Right lobe of liver (tissue), 4 donors: ENCODE results near the gene PAF1.

ENCODE experiments used
- POLR2A ChIP-seq: fragments of 450-650 bp; IDR thresholded peaks from one replicate; pipeline ENCODE4 v1.6.1; 2017; ENCODE audit warnings: antibody characterized with exemption, mild to moderate bottlenecking
- TF ChIP-seq, protein P1 (sequence below), 4 donors: fragments of 200-600 bp in 3 of 4; fragments of 450-650 bp in 1 of 4; IDR thresholded peaks; one replicate each; pipeline versions ENCODE4 v1.5.1 to v1.8.0; 2016 to 2022; ENCODE audit warnings: antibody characterized with exemption in 4 of 4, mild to moderate bottlenecking in 2 of 4
- donor health status: DM: no; HTN: no; CAD: no.
- donor health status: DM: no; HTN: no; CAD: no.
- donor health status: DM: no; HTN: yes; CAD: no.

DNA sequence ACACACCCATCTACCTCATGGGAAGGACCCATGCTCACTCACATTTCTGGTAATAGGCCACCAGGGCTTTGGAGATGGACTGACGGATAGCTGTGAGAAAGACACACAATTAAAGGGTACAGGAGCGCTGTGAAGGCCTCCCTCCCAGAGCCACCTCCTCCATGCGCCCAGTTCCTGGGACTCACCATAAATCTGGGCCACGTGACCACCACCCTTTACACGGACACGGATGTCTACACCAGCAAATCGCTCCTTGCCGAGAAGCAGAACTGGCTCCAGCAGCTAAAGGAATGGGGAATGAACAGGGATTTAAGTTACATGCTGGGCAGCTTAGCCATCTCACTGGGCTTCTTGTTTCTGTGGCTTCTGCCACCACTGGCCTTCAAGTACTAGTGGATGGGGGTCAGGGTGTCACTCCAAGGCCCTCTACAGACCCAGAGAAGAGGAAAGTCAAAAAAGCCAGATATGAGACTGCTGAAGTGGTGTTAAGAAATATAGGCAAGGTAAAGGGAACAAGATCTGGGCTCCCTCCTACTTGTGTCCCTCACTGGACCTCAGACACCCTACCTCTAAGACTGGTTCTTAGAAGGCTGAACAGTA lies 42.7 kb upstream of the PAF1 start:
- TF ChIP-seq, protein P1, sequence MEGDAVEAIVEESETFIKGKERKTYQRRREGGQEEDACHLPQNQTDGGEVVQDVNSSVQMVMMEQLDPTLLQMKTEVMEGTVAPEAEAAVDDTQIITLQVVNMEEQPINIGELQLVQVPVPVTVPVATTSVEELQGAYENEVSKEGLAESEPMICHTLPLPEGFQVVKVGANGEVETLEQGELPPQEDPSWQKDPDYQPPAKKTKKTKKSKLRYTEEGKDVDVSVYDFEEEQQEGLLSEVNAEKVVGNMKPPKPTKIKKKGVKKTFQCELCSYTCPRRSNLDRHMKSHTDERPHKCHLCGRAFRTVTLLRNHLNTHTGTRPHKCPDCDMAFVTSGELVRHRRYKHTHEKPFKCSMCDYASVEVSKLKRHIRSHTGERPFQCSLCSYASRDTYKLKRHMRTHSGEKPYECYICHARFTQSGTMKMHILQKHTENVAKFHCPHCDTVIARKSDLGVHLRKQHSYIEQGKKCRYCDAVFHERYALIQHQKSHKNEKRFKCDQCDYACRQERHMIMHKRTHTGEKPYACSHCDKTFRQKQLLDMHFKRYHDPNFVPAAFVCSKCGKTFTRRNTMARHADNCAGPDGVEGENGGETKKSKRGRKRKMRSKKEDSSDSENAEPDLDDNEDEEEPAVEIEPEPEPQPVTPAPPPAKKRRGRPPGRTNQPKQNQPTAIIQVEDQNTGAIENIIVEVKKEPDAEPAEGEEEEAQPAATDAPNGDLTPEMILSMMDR (IDR thresholded peaks at IDR 0.05): no peak
- no peak for TF ChIP-seq POLR2A
